ENCODE measurements around the gene RFX3.

- TF ChIP-seq GATA3 (IDR thresholded peaks at IDR 0.05; ENCODE audit: low read depth, low read length) (no peak), GATA2 (IDR thresholded peaks at IDR 0.05; ENCODE audit: low read depth, low read length) (no peak)
These were observed 347.9 kb downstream of the RFX3 start for GRCh38 chr9:3177936-3178335.
